Gastrocnemius medialis (tissue), 4 donors: ENCODE measurements around the gene GJC3. TPM values are rescaled to one million over a fixed set of nuclear protein-coding genes. Genes with fewer than 3 reads are reported as not detected.

Experiments
- ATAC-seq, 2 donors: fragments of 150-250 bp; one replicate each; pipeline ENCODE4 v1.9.1; 2016
- DNase-seq, 2 donors: peaks; one replicate each; pipeline ENCODE4 v3.0.0-alpha.2; 2019
- H3K27ac ChIP-seq, 4 donors: fragments of 200-600 bp; sonication (generic); 1 replicate in 1 of 4; 2 replicates in 3 of 4; pipeline ENCODE4 v1.5.1; 2016 to 2018; ENCODE audit warnings: mild to moderate bottlenecking in 2 of 4, moderate library complexity in 1 of 4
- H3K27me3 ChIP-seq, 3 donors: fragments of 200-600 bp; sonication (generic) in 2 of 3; 1 replicate in 1 of 3; 2 replicates in 2 of 3; pipeline versions ENCODE4 v1.5.1 to v1.6.0; 2016 to 2019; ENCODE audit warnings: mild to moderate bottlenecking in 1 of 3, moderate library complexity in 1 of 3
- H3K36me3 ChIP-seq, 2 donors: fragments of 200-600 bp; sonication (generic) in 1 of 2; one replicate each; pipeline ENCODE4 v1.5.1; 2017 to 2018
- H3K4me1 ChIP-seq, 2 donors: fragments of 200-600 bp; sonication (generic) in 1 of 2; one replicate each; pipeline ENCODE4 v1.5.1; 2016 to 2017; ENCODE audit warnings: mild to moderate bottlenecking in 2 of 2
- H3K4me3 ChIP-seq, 4 donors: fragments of 200-600 bp; sonication (generic) in 3 of 4; 1 replicate in 1 of 4; 2 replicates in 3 of 4; pipeline ENCODE4 v1.5.1; 2016 to 2019; ENCODE audit warnings: mild to moderate bottlenecking in 2 of 4
- H3K9me3 ChIP-seq, 3 donors: fragments of 200-600 bp; sonication (generic) in 2 of 3; 1 replicate in 1 of 3; 2 replicates in 2 of 3; pipeline ENCODE4 v1.5.1; 2016 to 2019
- CTCF ChIP-seq, 5 experiments: fragments of 450-650 bp in 3 of 5; fragments of 200-600 bp in 2 of 5; sonication (generic) in 2 of 5; IDR thresholded peaks in 4 of 5; conservative IDR thresholded peaks in 1 of 5; 1 replicate in 4 of 5; 2 replicates in 1 of 5; pipeline ENCODE4 v1.5.1; 2016 to 2019; ENCODE audit warnings: antibody characterized with exemption in 5 of 5, mild to moderate bottlenecking in 3 of 5, moderate library complexity in 3 of 5
- POLR2A ChIP-seq, 2 donors: fragments of 450-650 bp; IDR thresholded peaks; one replicate each; pipeline ENCODE4 v1.6.1; 2017; ENCODE audit warnings: antibody characterized with exemption in 2 of 2, mild to moderate bottlenecking in 2 of 2, moderate library complexity in 2 of 2
- in situ Hi-C, 4 donors: fragments of 200-750 bp; cut with MboI; loops; one replicate each; pipeline versions ENCODE4 v1.15.0 to v1.8.0; 2017; ENCODE audit warnings: low sequenced_read_pairs in 4 of 4
- intact Hi-C: fragments of 100-400 bp; cut with DNase I; formaldehyde crosslinking; loops from one replicate; pipeline ENCODE4 v1.15.1; 2023; ENCODE audit warnings: low total_unique reads
- total RNA-seq, 4 donors: library from RNA; depleted of rRNA; stranded (reverse); fragments of >200 nt; gene quantifications; one replicate each; pipeline versions ENCODE4 v1.1.0 to v1.2.3, GENCODE V29; 2016

GJC3 gene
- total RNA-seq, 4 donors from 2014 or later: not detected

GRCh38 chr7:99929730-99930053 lies 272 bp upstream of the GJC3 start:
- H3K4me1 ChIP-seq: peaks cover 0 to 4% of the 10 kb centered on the region in 2 donors
- peaks cover 4 to 18% (median 6%) of the 10 kb centered on the region in 3 donors for H3K27me3 ChIP-seq
- intact Hi-C loops: no loop called here
- H3K27ac ChIP-seq: peak overlapping the region in 1 of 4 donors; percentile 50
- TF ChIP-seq POLR2A (IDR thresholded peaks at IDR 0.05) (no peak), CTCF (IDR thresholded peaks at IDR 0.05 in 4 of 5, conservative IDR thresholded peaks at IDR 0.05 in 1 of 5) (no peak)
- DNase-seq (no peak), ATAC-seq (no peak)
- peak overlapping the region in 1 of 4 donors; percentile 36 for H3K4me3 ChIP-seq
- in situ Hi-C loops: no loop called here
- H3K36me3 ChIP-seq: no peaks in the 10 kb centered on the region
- H3K9me3 ChIP-seq: no peaks in the 10 kb centered on the region

- no peak for ATAC-seq
- no peak overlapping the region for H3K27ac ChIP-seq
- intact Hi-C loops: no loop called here
Observed at GRCh38 chr7:99928188-99928587, 1.2 kb downstream of the GJC3 start.

GRCh38 chr7:99927536-99927935 lies 1.9 kb downstream of the GJC3 start:
- H3K9me3 ChIP-seq: no peaks in the 10 kb centered on the region
- TF ChIP-seq POLR2A (IDR thresholded peaks at IDR 0.05) (no peak), CTCF (IDR thresholded peaks at IDR 0.05 in 4 of 5, conservative IDR thresholded peaks at IDR 0.05 in 1 of 5) (no peak)
- H3K27me3 ChIP-seq: peaks cover 4 to 18% (median 6%) of the 10 kb centered on the region in 3 donors
- no peak overlapping the region for H3K27ac ChIP-seq
- intact Hi-C loops: no loop called here
- DNase-seq (no peak), ATAC-seq (no peak)
- in situ Hi-C loops: no loop called here
- no peaks in the 10 kb centered on the region for H3K36me3 ChIP-seq
- no peak overlapping the region for H3K4me3 ChIP-seq
- H3K4me1 ChIP-seq: peaks cover 0 to 4% of the 10 kb centered on the region in 2 donors

More at GRCh38 chr7:99928188-99928587, 1.2 kb downstream of the GJC3 start:
- in situ Hi-C loops: no loop called here
- Histone ChIP-seq H3K4me1 (peaks cover 0 to 4% of the 10 kb centered on the region in 2 donors), H3K9me3 (no peaks in the 10 kb centered on the region), H3K36me3 (no peaks in the 10 kb centered on the region), H3K27me3 (peaks cover 4 to 18% (median 6%) of the 10 kb centered on the region in 3 donors), H3K4me3 (no peak overlapping the region)
- no peak for DNase-seq
- TF ChIP-seq POLR2A (IDR thresholded peaks at IDR 0.05) (no peak), CTCF (IDR thresholded peaks at IDR 0.05 in 4 of 5, conservative IDR thresholded peaks at IDR 0.05 in 1 of 5) (no peak)

- no peak for ATAC-seq
- no peak for DNase-seq
- in situ Hi-C loops (no loop called here), intact Hi-C loops (no loop called here)
- Histone ChIP-seq H3K4me1 (peaks cover 0 to 4% of the 10 kb centered on the region in 2 donors), H3K9me3 (no peaks in the 10 kb centered on the region), H3K27ac (no peak overlapping the region), H3K4me3 (no peak overlapping the region), H3K27me3 (peaks cover 4 to 18% (median 6%) of the 10 kb centered on the region in 3 donors), H3K36me3 (no peaks in the 10 kb centered on the region)
- no peak for TF ChIP-seq CTCF (IDR thresholded peaks at IDR 0.05 in 4 of 5, conservative IDR thresholded peaks at IDR 0.05 in 1 of 5)
- TF ChIP-seq POLR2A (IDR thresholded peaks at IDR 0.05): no peak
Observed at GRCh38 chr7:99926321-99926720, 3.1 kb downstream of the GJC3 start.

GRCh38 chr7:99923200-99923599 lies 6.2 kb downstream of the GJC3 start:
- ATAC-seq (no peak), DNase-seq (no peak)
- TF ChIP-seq POLR2A (IDR thresholded peaks at IDR 0.05): no peak
- TF ChIP-seq CTCF (IDR thresholded peaks at IDR 0.05 in 4 of 5, conservative IDR thresholded peaks at IDR 0.05 in 1 of 5): no peak
- H3K27ac ChIP-seq: no peak overlapping the region
- no peaks in the 10 kb centered on the region for H3K9me3 ChIP-seq
- in situ Hi-C loops (no loop called here), intact Hi-C loops (no loop called here)
- H3K36me3 ChIP-seq: no peaks in the 10 kb centered on the region
- H3K27me3 ChIP-seq: peaks cover 0 to 7% (median 4%) of the 10 kb centered on the region in 3 donors
- H3K4me1 ChIP-seq: peaks cover 13 to 18% of the 10 kb centered on the region in 2 donors
- H3K4me3 ChIP-seq: no peak overlapping the region
